Measurements from ENCODE around the gene FBXL7.
"Not testable (repeated sequence)": the region's sequence is repeated elsewhere in the genome, so short reads cannot be mapped to it uniquely, and the experiment has no call there.

Gene FBXL7

GRCh38 chr5:15834596-15835245 is 334.7 kb downstream of the FBXL7 start:
- no peak for FAIRE-seq

- no peak for FAIRE-seq
These were observed 335.5 kb downstream of the FBXL7 start for GRCh38 chr5:15835514-15835913.

- FAIRE-seq, result no peak
These were observed 337.7 kb downstream of the FBXL7 start for GRCh38 chr5:15837551-15838289.

GRCh38 chr5:15844253-15844652 is 344.3 kb downstream of the FBXL7 start:
- FAIRE-seq, result no peak

GRCh38 chr5:15844871-15845270 is 344.9 kb downstream of the FBXL7 start:
- no peak for FAIRE-seq

GRCh38 chr5:15850536-15850935 is 350.6 kb downstream of the FBXL7 start:
- FAIRE-seq, result no peak

- no peak for FAIRE-seq
These were observed 351.0 kb downstream of the FBXL7 start for GRCh38 chr5:15850939-15851341.

- FAIRE-seq, result no peak
These were observed 352.2 kb downstream of the FBXL7 start for GRCh38 chr5:15852217-15852616.

GRCh38 chr5:15852949-15853348 is 353.0 kb downstream of the FBXL7 start:
- no peak for FAIRE-seq

GRCh38 chr5:15858326-15858725 is 358.3 kb downstream of the FBXL7 start:
- peak; percentile 55 for FAIRE-seq

- no peak for FAIRE-seq
These were observed 364.7 kb downstream of the FBXL7 start for GRCh38 chr5:15864536-15865215.

GRCh38 chr5:15872259-15872658 is 372.3 kb downstream of the FBXL7 start:
- FAIRE-seq, result not testable (repeated sequence)

- no peak for FAIRE-seq
These were observed 377.9 kb downstream of the FBXL7 start for GRCh38 chr5:15877914-15878313.

GRCh38 chr5:15880201-15880600 is 380.2 kb downstream of the FBXL7 start:
- FAIRE-seq, result no peak

GRCh38 chr5:15885156-15885555 is 385.2 kb downstream of the FBXL7 start:
- no peak for FAIRE-seq

- FAIRE-seq, result no peak
These were observed 386.2 kb downstream of the FBXL7 start for GRCh38 chr5:15886156-15886555.

GRCh38 chr5:15887093-15887492 is 387.1 kb downstream of the FBXL7 start:
- peak; percentile 91 for FAIRE-seq

GRCh38 chr5:15889001-15889400 is 389.0 kb downstream of the FBXL7 start:
- FAIRE-seq, result no peak

GRCh38 chr5:15893866-15894265 is 393.9 kb downstream of the FBXL7 start:
- FAIRE-seq, result no peak

- no peak for FAIRE-seq
These were observed 397.7 kb downstream of the FBXL7 start for GRCh38 chr5:15897656-15898055.

- FAIRE-seq, result no peak
These were observed 398.7 kb downstream of the FBXL7 start for GRCh38 chr5:15898641-15899040.

GRCh38 chr5:15899481-15899880 is 399.5 kb downstream of the FBXL7 start:
- FAIRE-seq, result no peak

GRCh38 chr5:15901151-15901550 is 401.2 kb downstream of the FBXL7 start:
- FAIRE-seq, result no peak

GRCh38 chr5:15902066-15902465 is 402.1 kb downstream of the FBXL7 start:
- no peak for FAIRE-seq
